Smooth muscle cell (in vitro differentiated cells): ENCODE measurements around the gene GABBR2. TPM values are rescaled to one million over a fixed set of nuclear protein-coding genes. Genes with fewer than 3 reads are reported as not detected.

ENCODE experiments used
- DNase-seq: peaks from one replicate; lab custom pipeline; 2025; ENCODE audit not compliant: unreplicated experiment; lab: John Stamatoyannopoulos, UW
- H2AFZ ChIP-seq: fragments of 200-600 bp; sonication (generic); 2 replicates; pipeline ENCODE4 v1.6.0; 2016; ENCODE audit warnings: antibody characterized with exemption, low read depth, mild to moderate bottlenecking
- H3F3A ChIP-seq: fragments of 200-600 bp; sonication (generic); 2 replicates; pipeline ENCODE4 v1.6.0; 2017; ENCODE audit warnings: antibody characterized with exemption, low read depth
- H3K27ac ChIP-seq: fragments of 200-600 bp; sonication (generic); 2 replicates; pipeline ENCODE4 v1.5.1; 2016; ENCODE audit warnings: low read depth, mild to moderate bottlenecking
- H3K27me3 ChIP-seq: fragments of 200-600 bp; sonication (generic); 2 replicates; pipeline ENCODE4 v1.6.1; 2016; ENCODE audit warnings: low read depth, mild to moderate bottlenecking
- H3K36me3 ChIP-seq: fragments of 200-600 bp; sonication (generic); 2 replicates; pipeline ENCODE4 v1.5.1; 2016; ENCODE audit warnings: low read depth
- H3K4me1 ChIP-seq: fragments of 200-600 bp; sonication (generic); 2 replicates; pipeline ENCODE4 v1.5.1; 2016; ENCODE audit warnings: low read depth
- H3K4me2 ChIP-seq: fragments of 200-600 bp; sonication (generic); 2 replicates; pipeline ENCODE4 v1.6.0; 2016; ENCODE audit warnings: mild to moderate bottlenecking
- H3K4me3 ChIP-seq: fragments of 200-600 bp; sonication (generic); 2 replicates; pipeline ENCODE4 v1.5.1; 2016; ENCODE audit warnings: mild to moderate bottlenecking
- H3K79me2 ChIP-seq: fragments of 200-600 bp; sonication (generic); 2 replicates; pipeline ENCODE4 v1.6.0; 2016; ENCODE audit warnings: low read depth, mild to moderate bottlenecking
- H3K9ac ChIP-seq: fragments of 200-600 bp; sonication (generic); 2 replicates; pipeline ENCODE4 v1.6.0; 2016; ENCODE audit warnings: low read depth
- H3K9me3 ChIP-seq: fragments of 200-600 bp; sonication (generic); replicated peaks from 2 replicates; pipeline ENCODE4 v1.5.1; 2016; ENCODE audit warnings: low read depth
- H4K20me1 ChIP-seq: fragments of 200-600 bp; sonication (generic); 2 replicates; pipeline ENCODE4 v1.6.0; 2016; ENCODE audit warnings: low read depth
- WGBS: methylation state at CpG from one replicate; pipeline ENCODE4 v1.1.7; 2016; ENCODE audit warnings: low lambda C conversion rate; 5-methylcytosine and 5-hydroxymethylcytosine counted together
- polyA plus RNA-seq: library from polyadenylated mRNA; unstranded; fragments of >200 nt; fragmentation: Nextera tagmentation; extraction: Ambion mirVana; gene quantifications from 2 replicates; pipeline ENCODE4 v1.2.1, GENCODE V29; 2016
- total RNA-seq: library from RNA; depleted of rRNA; stranded (reverse); fragments of >200 nt; gene quantifications from 2 replicates; pipeline ENCODE4 v1.2.3, GENCODE V29; 2014
- TF ChIP-seq, protein P1 (sequence below): fragments of 200-600 bp; sonication (generic); IDR thresholded peaks from 2 replicates; pipeline ENCODE4 v1.5.1; 2017; ENCODE audit warnings: borderline replicate concordance, mild to moderate bottlenecking, antibody characterized with exemption; ENCODE audit not compliant: insufficient read depth, poor library complexity, severe bottlenecking

Gene GABBR2
- total and polyA plus RNA-seq, 2 experiments from 2014 or later = 0.25 TPM; not detected in 1

DNA sequence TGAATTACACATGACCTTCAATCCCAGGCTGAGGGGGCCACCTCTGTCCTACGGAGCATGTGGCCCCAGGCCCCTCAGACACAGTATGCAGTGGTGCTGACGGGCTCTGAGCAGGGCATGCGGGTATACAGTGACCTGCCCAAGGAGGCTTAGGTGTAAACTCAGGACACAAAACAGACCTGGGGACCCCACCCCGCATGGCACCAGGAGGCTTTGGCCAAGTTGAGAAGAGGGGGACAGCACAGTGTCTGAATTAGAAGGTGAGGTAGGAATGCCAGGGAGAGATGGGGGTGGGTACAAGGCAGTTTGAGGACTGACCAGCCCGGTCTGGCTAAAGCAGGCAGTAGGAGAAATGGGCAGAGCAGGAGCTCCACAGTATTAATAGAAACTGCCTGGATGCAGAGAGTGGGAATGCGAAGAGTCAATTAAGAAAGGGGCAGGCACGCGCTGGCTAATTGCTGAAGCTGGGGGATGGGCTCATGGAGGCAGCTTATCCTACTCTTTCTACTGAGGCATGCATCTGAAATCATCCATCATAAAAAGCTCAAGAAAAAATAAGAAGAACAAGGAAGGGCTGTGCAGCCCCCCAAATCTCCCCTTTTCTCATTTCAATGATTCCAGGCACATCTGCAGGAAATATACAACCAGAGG, 109.0 kb downstream of the GABBR2 start:
- H3F3A ChIP-seq = no peaks in the 10 kb centered on the region
- no peak overlapping the region for H3K27ac ChIP-seq
- no peak overlapping the region for H2AFZ ChIP-seq
- peaks cover 3% of the 10 kb centered on the region for H3K4me1 ChIP-seq
- no peak overlapping the region for H3K4me3 ChIP-seq
- H3K27me3 ChIP-seq = no peaks in the 10 kb centered on the region
- no peaks in the 10 kb centered on the region for H3K9me3 ChIP-seq
- H3K4me2 ChIP-seq = no peak overlapping the region
- DNase-seq = no peak
- TF ChIP-seq, protein P1, sequence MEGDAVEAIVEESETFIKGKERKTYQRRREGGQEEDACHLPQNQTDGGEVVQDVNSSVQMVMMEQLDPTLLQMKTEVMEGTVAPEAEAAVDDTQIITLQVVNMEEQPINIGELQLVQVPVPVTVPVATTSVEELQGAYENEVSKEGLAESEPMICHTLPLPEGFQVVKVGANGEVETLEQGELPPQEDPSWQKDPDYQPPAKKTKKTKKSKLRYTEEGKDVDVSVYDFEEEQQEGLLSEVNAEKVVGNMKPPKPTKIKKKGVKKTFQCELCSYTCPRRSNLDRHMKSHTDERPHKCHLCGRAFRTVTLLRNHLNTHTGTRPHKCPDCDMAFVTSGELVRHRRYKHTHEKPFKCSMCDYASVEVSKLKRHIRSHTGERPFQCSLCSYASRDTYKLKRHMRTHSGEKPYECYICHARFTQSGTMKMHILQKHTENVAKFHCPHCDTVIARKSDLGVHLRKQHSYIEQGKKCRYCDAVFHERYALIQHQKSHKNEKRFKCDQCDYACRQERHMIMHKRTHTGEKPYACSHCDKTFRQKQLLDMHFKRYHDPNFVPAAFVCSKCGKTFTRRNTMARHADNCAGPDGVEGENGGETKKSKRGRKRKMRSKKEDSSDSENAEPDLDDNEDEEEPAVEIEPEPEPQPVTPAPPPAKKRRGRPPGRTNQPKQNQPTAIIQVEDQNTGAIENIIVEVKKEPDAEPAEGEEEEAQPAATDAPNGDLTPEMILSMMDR = no peak
- H4K20me1 ChIP-seq = no peaks in the 10 kb centered on the region
- WGBS = 79% methylated on average over 8 of the region's 8 CpGs
- no peaks in the 10 kb centered on the region for H3K36me3 ChIP-seq
- no peak overlapping the region for H3K9ac ChIP-seq
- no peaks in the 10 kb centered on the region for H3K79me2 ChIP-seq

DNA sequence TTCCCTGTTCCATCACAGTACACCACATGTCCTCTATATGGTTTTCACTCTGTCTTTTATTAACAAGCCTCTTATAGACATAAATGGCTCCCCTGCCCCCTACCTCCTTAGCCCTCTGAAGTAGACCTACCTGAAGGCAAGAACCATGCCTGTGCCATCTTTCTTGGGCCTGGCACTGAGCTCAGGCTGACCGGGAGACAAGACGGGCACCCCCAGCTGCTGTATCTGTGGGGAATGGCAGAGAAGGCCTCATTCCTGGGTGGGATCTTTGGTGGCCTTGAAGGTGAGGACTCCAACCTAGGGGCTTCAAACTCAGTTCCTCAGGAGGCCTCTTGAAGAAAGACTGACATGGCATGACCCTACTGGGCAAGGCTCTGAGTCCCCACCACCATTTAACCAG, 109.9 kb downstream of the GABBR2 start:
- H3K36me3 ChIP-seq = no peaks in the 10 kb centered on the region
- H3K4me2 ChIP-seq = no peak overlapping the region
- no peaks in the 10 kb centered on the region for H3K27me3 ChIP-seq
- no peaks in the 10 kb centered on the region for H3F3A ChIP-seq
- no peaks in the 10 kb centered on the region for H3K79me2 ChIP-seq
- no peak overlapping the region for H3K4me3 ChIP-seq
- TF ChIP-seq, protein P1 = no peak
- DNase-seq = no peak
- no peak overlapping the region for H3K27ac ChIP-seq
- no peaks in the 10 kb centered on the region for H3K9me3 ChIP-seq
- no peak overlapping the region for H3K9ac ChIP-seq
- no peaks in the 10 kb centered on the region for H4K20me1 ChIP-seq
- 98% methylated on average over 2 of the region's 2 CpGs for WGBS
- peaks cover 3% of the 10 kb centered on the region for H3K4me1 ChIP-seq
- H2AFZ ChIP-seq = no peak overlapping the region

DNA sequence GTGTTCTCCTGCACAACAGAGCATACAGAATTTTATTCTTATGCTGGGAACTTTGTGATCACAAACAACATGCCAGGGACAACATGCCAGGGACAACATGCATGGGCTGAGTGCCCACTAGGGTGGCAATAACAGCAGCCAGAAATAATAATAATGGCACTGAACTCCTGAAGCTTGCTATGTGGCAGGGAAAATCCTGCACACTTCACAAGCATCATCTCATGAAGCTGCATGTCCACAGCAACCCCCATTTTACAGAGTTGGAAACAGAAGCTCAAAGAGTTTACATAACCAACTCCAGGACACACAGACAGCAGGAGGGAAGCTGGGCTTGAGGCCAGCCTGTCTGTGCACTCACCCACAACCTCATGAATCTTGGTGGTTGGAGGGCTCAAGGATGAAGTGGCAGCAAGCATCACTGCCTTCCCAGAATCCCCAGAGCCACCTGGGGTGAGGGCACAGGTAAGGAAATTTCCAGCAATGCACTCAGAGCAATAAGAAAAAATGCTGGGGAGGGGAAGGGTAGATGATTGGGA, 111.4 kb downstream of the GABBR2 start:
- Histone ChIP-seq H3K36me3 (no peaks in the 10 kb centered on the region), H3F3A (no peaks in the 10 kb centered on the region), H3K9me3 (no peaks in the 10 kb centered on the region), H3K4me2 (no peak overlapping the region), H3K4me3 (no peak overlapping the region), H4K20me1 (no peaks in the 10 kb centered on the region), H3K27ac (no peak overlapping the region), H3K9ac (no peak overlapping the region), H3K27me3 (no peaks in the 10 kb centered on the region), H3K4me1 (peaks cover 3% of the 10 kb centered on the region), H2AFZ (no peak overlapping the region), H3K79me2 (no peaks in the 10 kb centered on the region)
- TF ChIP-seq, protein P1 = no peak
- DNase-seq = no peak

DNA sequence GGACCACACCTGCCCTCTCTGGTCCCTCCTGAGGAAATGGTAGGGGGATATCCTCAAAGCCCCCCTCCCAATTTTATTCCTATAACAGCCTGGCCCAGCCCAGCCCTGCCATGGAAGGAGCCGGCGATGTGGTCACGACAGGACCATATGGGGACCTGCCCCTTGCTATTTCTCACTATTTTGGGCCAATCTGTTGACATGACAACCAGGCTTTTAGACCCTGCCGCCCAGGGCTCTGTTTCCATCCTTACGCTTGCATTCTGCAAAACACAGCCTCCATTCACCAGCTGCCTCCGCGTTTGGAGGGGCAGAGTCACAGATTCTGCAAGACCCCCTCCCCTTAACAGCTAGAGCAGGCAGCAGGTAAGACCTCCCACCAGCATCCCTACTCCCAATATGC, 112.2 kb downstream of the GABBR2 start:
- TF ChIP-seq, protein P1 = no peak
- H2AFZ ChIP-seq = no peak overlapping the region
- no peak overlapping the region for H3K4me2 ChIP-seq
- no peaks in the 10 kb centered on the region for H3K36me3 ChIP-seq
- DNase-seq = no peak
- no peak overlapping the region for H3K27ac ChIP-seq
- no peaks in the 10 kb centered on the region for H4K20me1 ChIP-seq
- H3K79me2 ChIP-seq = no peaks in the 10 kb centered on the region
- H3F3A ChIP-seq = no peaks in the 10 kb centered on the region
- WGBS = 86% methylated on average over 7 of the region's 7 CpGs
- H3K4me3 ChIP-seq = no peak overlapping the region
- H3K4me1 ChIP-seq = peaks cover 3% of the 10 kb centered on the region
- no peaks in the 10 kb centered on the region for H3K27me3 ChIP-seq
- H3K9me3 ChIP-seq = no peaks in the 10 kb centered on the region
- H3K9ac ChIP-seq = no peak overlapping the region
